BLaER1 (cell line): ENCODE measurements around the gene FIBCD1.

Experiments used
- H3K27ac ChIP-seq: shearing (Covaris generic); formaldehyde crosslinking; 2 replicates; pipeline ENCODE4 v1.8.1; 2022
- H3K27me3 ChIP-seq: shearing (Covaris generic); formaldehyde crosslinking; 2 replicates; pipeline ENCODE4 v1.8.1; 2022
- H3K36me3 ChIP-seq: shearing (Covaris generic); formaldehyde crosslinking; 2 replicates; pipeline ENCODE4 v1.8.1; 2022
- H3K4me1 ChIP-seq: shearing (Covaris generic); formaldehyde crosslinking; 2 replicates; pipeline ENCODE4 v1.8.1; 2022
- H3K4me2 ChIP-seq: shearing (Covaris generic); formaldehyde crosslinking; 2 replicates; pipeline ENCODE4 v1.8.1; 2022
- H3K4me3 ChIP-seq: shearing (Covaris generic); formaldehyde crosslinking; 2 replicates; pipeline ENCODE4 v1.8.1; 2022
- H3K9ac ChIP-seq: shearing (Covaris generic); formaldehyde crosslinking; 2 replicates; pipeline ENCODE4 v1.8.1; 2022
- H3K9me3 ChIP-seq: shearing (Covaris generic); formaldehyde crosslinking; 2 replicates; pipeline ENCODE4 v1.8.1; 2022
- H4K20me1 ChIP-seq: shearing (Covaris generic); formaldehyde crosslinking; 2 replicates; pipeline ENCODE4 v1.8.1; 2022
- Cebpa-rat ChIP-seq: shearing (Covaris generic); IDR thresholded peaks from 2 replicates; pipeline ENCODE4 v1.8.1; 2022

FIBCD1 gene

DNA sequence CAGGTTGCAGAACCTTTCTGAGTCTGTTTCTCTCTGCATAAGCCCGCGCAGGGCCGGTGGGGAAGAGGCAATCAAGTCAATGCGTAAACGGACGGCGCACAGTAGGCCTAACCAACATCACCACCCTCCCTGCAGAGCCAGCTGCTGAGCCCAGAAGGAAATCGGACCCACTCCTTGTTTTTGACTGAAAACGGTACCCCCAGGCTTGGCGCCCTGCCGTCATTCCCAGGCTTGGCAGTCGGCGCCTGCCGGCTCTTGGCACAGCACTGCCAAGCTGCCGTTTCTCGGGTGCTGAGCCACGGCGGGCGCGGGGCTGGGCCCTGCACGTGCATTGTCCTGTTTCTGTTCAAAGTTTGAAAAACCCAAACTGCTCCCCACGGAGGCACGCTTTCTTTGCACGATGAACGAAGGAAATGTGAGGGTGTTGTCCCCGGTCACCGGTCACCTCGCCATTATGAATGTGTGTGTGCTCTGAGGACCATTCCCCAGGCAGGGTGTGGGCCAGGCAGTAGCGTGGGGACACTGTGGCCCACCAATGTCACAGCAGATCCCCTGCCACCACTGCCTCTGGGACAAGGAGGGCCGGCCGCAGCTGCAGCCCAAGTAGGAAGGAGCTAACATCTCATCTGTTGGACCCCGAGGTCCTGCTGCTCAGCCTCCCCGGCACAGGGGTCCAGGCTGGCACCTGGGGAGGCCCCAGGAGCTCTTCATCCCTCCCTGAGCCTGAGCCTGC is 20.1 kb downstream of the FIBCD1 start:
- H3K4me2 ChIP-seq: peak overlapping the region; percentile 78
- H3K4me3 ChIP-seq: no peak overlapping the region
- no peak for TF ChIP-seq Cebpa-rat
- H4K20me1 ChIP-seq: no peaks in the 10 kb centered on the region; the same call in 1 of the 2 replicates
- no peaks in the 10 kb centered on the region for H3K9me3 ChIP-seq
- H3K9ac ChIP-seq: peak overlapping the region; percentile 22; the same call in 1 of the 2 replicates
- H3K27me3 ChIP-seq: peaks cover 31% of the 10 kb centered on the region
- peaks cover 91% of the 10 kb centered on the region for H3K4me1 ChIP-seq
- no peaks in the 10 kb centered on the region for H3K36me3 ChIP-seq
- H3K27ac ChIP-seq: 0 out of 2 replicates have a peak overlapping the region, but pooled peaks have one; percentile 41

DNA sequence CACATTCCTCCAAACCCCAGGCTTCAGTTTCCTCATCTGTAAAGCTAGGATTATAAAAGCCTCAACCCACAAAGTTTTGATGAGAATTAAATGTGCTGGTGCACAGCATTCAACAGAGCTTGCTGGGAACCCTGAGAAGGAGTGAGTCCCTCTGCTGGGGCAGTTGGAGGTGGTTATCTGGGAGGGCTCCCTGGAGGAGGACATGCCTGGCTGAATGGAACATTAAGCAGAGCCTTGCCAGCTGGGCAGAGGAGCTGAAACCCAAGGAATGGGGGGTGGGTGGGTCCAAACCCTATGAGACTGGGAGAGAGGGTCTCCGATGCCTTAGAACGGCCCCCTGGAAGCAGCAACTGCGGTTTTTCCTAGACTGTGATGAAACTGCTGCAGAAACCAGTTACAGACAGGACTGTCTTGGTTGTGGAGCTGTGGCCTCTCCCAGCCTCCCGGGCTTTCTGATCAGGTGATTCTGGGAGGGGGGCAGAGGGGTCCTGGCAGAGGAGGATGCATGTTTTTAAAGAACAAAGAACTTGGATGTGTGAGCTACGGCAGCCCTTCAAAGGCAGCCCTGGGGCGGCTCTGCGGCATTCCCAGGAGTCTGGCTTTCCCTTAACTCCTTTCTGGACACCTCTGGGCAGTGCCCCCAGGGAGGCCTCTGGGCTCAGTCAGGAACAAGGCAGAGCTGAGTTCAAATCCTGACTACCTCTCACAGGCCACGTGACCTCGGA is 20.8 kb downstream of the FIBCD1 start:
- H3K27me3 ChIP-seq: peaks cover 27% of the 10 kb centered on the region
- H3K27ac ChIP-seq: no peak overlapping the region
- H3K9me3 ChIP-seq: no peaks in the 10 kb centered on the region
- H3K4me2 ChIP-seq: peak overlapping the region; percentile 78
- H4K20me1 ChIP-seq: no peaks in the 10 kb centered on the region; the same call in 1 of the 2 replicates
- peaks cover 97% of the 10 kb centered on the region for H3K4me1 ChIP-seq
- H3K4me3 ChIP-seq: no peak overlapping the region
- TF ChIP-seq Cebpa-rat: no peak
- H3K36me3 ChIP-seq: no peaks in the 10 kb centered on the region
- H3K9ac ChIP-seq: no peak overlapping the region

- Histone ChIP-seq H3K27me3 (peaks cover 21% of the 10 kb centered on the region), H3K9me3 (no peaks in the 10 kb centered on the region), H4K20me1 (no peaks in the 10 kb centered on the region; the same call in 1 of the 2 replicates), H3K36me3 (no peaks in the 10 kb centered on the region), H3K4me1 (peaks cover 97% of the 10 kb centered on the region), H3K4me2 (peak overlapping the region; percentile 78), H3K4me3 (no peak overlapping the region), H3K27ac (peak overlapping the region; percentile 12; the same call in 1 of the 2 replicates), H3K9ac (no peak overlapping the region)
- no peak for TF ChIP-seq Cebpa-rat
These were observed 21.7 kb downstream of the FIBCD1 start for GRCh38 chr9:130917168-130917960.

GRCh38 chr9:130915096-130915447 is 24.0 kb downstream of the FIBCD1 start:
- H3K4me3 ChIP-seq: no peak overlapping the region
- peak overlapping the region; percentile 98 for H3K4me2 ChIP-seq
- peaks cover 91% of the 10 kb centered on the region for H3K4me1 ChIP-seq
- no peaks in the 10 kb centered on the region for H3K9me3 ChIP-seq
- H3K36me3 ChIP-seq: no peaks in the 10 kb centered on the region
- H3K9ac ChIP-seq: 0 out of 2 replicates have a peak overlapping the region, but pooled peaks have one; percentile 21
- H3K27ac ChIP-seq: peak overlapping the region; percentile 91
- TF ChIP-seq Cebpa-rat: no peak
- H3K27me3 ChIP-seq: 0 out of 2 replicates have a peak, but pooled peaks cover 9% of the 10 kb centered on the region
- H4K20me1 ChIP-seq: no peaks in the 10 kb centered on the region

- H3K9ac ChIP-seq: peak overlapping the region; percentile 21; the same call in 1 of the 2 replicates
- no peaks in the 10 kb centered on the region for H3K9me3 ChIP-seq
- TF ChIP-seq Cebpa-rat: no peak
- H3K4me2 ChIP-seq: peak overlapping the region; percentile 98
- H3K27ac ChIP-seq: peak overlapping the region; percentile 91
- H3K4me3 ChIP-seq: peak overlapping the region; percentile 29
- H3K36me3 ChIP-seq: no peaks in the 10 kb centered on the region
- 0 out of 2 replicates have a peak, but pooled peaks cover 9% of the 10 kb centered on the region for H3K27me3 ChIP-seq
- H3K4me1 ChIP-seq: peaks cover 86% of the 10 kb centered on the region
- no peaks in the 10 kb centered on the region for H4K20me1 ChIP-seq
These were observed 24.5 kb downstream of the FIBCD1 start for GRCh38 chr9:130914417-130915095.

DNA sequence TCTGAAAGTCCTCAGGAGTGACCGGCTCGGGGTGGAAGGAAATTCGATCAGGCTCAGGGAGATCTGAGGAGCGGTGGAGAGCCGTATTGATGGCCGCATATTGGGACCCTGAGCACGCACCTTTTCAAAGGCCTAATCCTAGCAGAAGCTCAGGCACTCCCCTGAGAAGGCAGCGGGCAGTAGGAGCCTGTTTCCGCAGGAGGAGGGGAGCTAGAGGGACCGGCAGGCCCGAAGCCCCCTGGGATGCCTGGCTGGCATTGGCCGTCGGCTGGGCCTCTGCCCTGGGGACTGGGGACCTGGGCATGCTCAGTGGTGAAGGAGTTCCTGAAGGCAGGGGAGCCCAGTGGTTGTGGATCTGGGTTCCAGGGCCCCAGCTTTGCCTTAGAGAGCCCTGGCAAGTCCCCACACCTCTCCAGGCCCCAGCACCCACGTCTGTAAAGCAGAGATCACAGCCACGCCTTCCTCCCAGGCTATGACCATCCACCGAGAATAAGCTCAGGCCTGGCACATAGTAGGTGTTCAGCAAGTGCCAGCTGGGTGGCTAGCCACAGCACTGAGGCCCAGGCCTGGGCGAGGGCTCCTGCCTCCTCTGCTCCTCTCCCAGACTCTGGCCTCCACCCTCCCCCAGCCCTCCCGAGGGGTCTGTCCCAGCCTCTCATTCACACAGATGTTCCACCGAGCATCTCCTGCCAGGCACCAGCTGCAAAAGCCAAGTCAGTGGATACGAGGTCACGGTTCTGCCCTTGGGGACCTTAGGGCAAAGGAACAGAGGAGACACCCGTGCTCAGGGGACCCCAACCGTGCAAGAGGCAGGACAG is 25.2 kb downstream of the FIBCD1 start:
- Histone ChIP-seq H3K27me3 (0 out of 2 replicates have a peak, but pooled peaks cover 4% of the 10 kb centered on the region), H3K27ac (peak overlapping the region; percentile 91), H3K4me1 (peaks cover 79% of the 10 kb centered on the region), H3K4me3 (peak overlapping the region; percentile 32), H3K4me2 (peak overlapping the region; percentile 98), H3K9ac (peak overlapping the region; percentile 69; the same call in 1 of the 2 replicates), H4K20me1 (no peaks in the 10 kb centered on the region), H3K9me3 (no peaks in the 10 kb centered on the region), H3K36me3 (no peaks in the 10 kb centered on the region)
- no peak for TF ChIP-seq Cebpa-rat

DNA sequence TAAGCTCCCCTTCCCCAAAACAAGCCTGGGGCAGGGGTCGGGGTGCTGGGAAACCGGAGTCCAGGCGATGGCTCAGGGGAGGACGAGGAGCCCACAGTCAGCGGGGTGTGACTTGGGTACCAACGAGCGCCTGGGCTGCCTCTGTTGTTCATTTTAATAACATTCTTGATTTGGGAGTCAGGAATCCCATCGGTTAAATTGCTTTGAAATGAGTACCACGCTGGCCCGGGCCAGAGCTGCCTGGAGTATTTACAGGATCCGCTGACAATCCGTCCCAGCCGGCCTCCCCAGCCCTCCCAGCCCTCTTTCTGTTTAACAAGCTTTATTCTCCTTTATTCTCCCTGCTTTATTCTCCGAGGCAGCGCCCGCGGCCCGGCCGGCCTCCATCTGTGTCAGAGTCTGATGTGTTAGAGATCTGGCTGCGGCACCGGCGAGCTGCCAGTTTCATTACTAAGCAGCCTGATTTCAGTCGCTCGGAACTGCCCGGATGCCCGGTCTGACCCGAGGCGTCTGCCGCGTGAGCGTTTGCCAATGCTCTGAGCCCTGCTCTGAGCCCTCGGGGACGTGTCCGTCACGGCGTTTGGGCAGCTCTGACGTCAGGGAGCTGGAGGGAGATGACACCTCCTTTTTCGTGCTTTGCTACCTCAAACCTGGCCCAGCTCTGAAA is 26.0 kb downstream of the FIBCD1 start:
- no peaks in the 10 kb centered on the region for H4K20me1 ChIP-seq
- peak overlapping the region; percentile 32 for H3K4me3 ChIP-seq
- H3K9me3 ChIP-seq: no peaks in the 10 kb centered on the region
- H3K4me2 ChIP-seq: peak overlapping the region; percentile 98
- H3K27ac ChIP-seq: peak overlapping the region; percentile 91
- peak overlapping the region; percentile 69 for H3K9ac ChIP-seq
- no peak for TF ChIP-seq Cebpa-rat
- no peaks in the 10 kb centered on the region for H3K27me3 ChIP-seq
- H3K4me1 ChIP-seq: peaks cover 78% of the 10 kb centered on the region
- H3K36me3 ChIP-seq: no peaks in the 10 kb centered on the region
